Measurements from ENCODE around the gene EPB41L2.
"Not testable (repeated sequence)": the region's sequence is repeated elsewhere in the genome, so short reads cannot be mapped to it uniquely, and the experiment has no call there.

The EPB41L2 gene

GRCh38 chr6:131063028-131063763 is at the start of gene EPB41L2:
EPB41L2 (minus strand) TSS chr6:131063245; CDS start chr6:130956485, 106,760 bp downstream.
- peak within 1 kb of the TSS; percentile 38 for H3K9ac ChIP-seq (ENCODE audit: low read depth, low read length)

GRCh38 chr6:131112249-131112648 is 49.2 kb upstream of the EPB41L2 start:
- no peak overlapping the region for H3K9ac ChIP-seq (ENCODE audit: low read depth, low read length)

More at GRCh38 chr6:131063028-131063763, at the start of gene EPB41L2:
- Histone ChIP-seq H3K36me3 (ENCODE audit: control insufficient read depth, insufficient read depth, low read length) (no peaks in the 10 kb centered on the region), H3K4me1 (ENCODE audit: control insufficient read depth, insufficient read depth, low read length) (peaks cover 16% of the 10 kb centered on the region), H3K4me3 (ENCODE audit: low read depth, low read length) (peak within 1 kb of the TSS; percentile 89), H3K27me3 (ENCODE audit: control insufficient read depth, insufficient read depth, low read length) (peaks cover 36% of the 10 kb centered on the region), H3K9me3 (ENCODE audit: control insufficient read depth, insufficient read depth, low read length) (no peaks in the 10 kb centered on the region)

DNA sequence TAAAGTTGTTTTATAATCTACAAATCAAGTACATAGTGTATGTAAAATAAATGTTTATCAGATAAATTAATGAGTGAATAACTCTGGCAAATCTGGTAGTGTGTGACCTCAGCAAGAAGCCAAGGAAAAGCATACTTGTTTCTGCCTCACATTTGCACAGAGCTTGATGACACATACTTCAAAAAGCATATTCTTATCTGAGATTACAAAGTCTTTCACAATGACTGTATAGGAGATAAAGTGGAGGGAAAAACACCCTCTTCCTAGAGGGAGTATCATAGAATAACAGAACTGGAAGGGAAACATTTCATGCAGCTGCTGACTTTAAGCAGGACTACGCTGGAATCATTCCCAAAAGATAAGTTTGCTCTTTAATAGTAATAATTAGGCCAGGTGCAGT is 44.1 kb upstream of the EPB41L2 start:
- H3K27me3 ChIP-seq (ENCODE audit: control insufficient read depth, insufficient read depth, low read length) = no peaks in the 10 kb centered on the region
- no peaks in the 10 kb centered on the region for H3K36me3 ChIP-seq (ENCODE audit: control insufficient read depth, insufficient read depth, low read length)
- H3K9me3 ChIP-seq (ENCODE audit: control insufficient read depth, insufficient read depth, low read length) = no peaks in the 10 kb centered on the region
- no peaks in the 10 kb centered on the region for H3K4me1 ChIP-seq (ENCODE audit: control insufficient read depth, insufficient read depth, low read length)
- no peak overlapping the region for H3K4me3 ChIP-seq (ENCODE audit: low read depth, low read length)
- no peak overlapping the region for H3K9ac ChIP-seq (ENCODE audit: low read depth, low read length)

More at GRCh38 chr6:131112249-131112648, 49.2 kb upstream of the EPB41L2 start:
- Histone ChIP-seq H3K4me3 (ENCODE audit: low read depth, low read length) (no peak overlapping the region), H3K27me3 (ENCODE audit: control insufficient read depth, insufficient read depth, low read length) (no peaks in the 10 kb centered on the region), H3K4me1 (ENCODE audit: control insufficient read depth, insufficient read depth, low read length) (no peaks in the 10 kb centered on the region), H3K36me3 (ENCODE audit: control insufficient read depth, insufficient read depth, low read length) (no peaks in the 10 kb centered on the region), H3K9me3 (ENCODE audit: control insufficient read depth, insufficient read depth, low read length) (no peaks in the 10 kb centered on the region)

GRCh38 chr6:131103901-131104300 is 40.9 kb upstream of the EPB41L2 start:
- H3K9ac ChIP-seq (ENCODE audit: low read depth, low read length) = no peak overlapping the region
- H3K36me3 ChIP-seq (ENCODE audit: control insufficient read depth, insufficient read depth, low read length) = no peaks in the 10 kb centered on the region
- no peaks in the 10 kb centered on the region for H3K27me3 ChIP-seq (ENCODE audit: control insufficient read depth, insufficient read depth, low read length)
- H3K4me1 ChIP-seq (ENCODE audit: control insufficient read depth, insufficient read depth, low read length) = no peaks in the 10 kb centered on the region
- no peaks in the 10 kb centered on the region for H3K9me3 ChIP-seq (ENCODE audit: control insufficient read depth, insufficient read depth, low read length)
- no peak overlapping the region for H3K4me3 ChIP-seq (ENCODE audit: low read depth, low read length)

DNA sequence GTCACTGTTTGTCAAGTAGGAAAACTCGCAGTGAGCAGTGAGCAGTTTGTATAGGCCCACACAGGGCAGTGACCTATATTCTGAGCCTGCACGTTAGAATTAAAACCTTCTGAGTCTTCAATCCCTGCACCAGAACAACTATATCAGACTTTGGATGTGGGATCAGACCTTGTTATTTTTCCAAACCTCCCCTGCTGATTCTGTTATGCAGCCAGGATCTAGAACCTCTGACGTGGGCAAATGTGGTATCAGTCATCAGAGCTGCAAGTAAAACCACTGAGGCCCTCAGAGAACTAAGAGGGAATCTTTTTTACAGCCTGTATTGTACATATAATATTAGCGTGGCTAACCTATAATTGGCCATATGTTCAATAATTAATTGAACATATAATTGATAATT is 40.3 kb upstream of the EPB41L2 start:
- Histone ChIP-seq H3K9ac (ENCODE audit: low read depth, low read length) (no peak overlapping the region), H3K4me1 (ENCODE audit: control insufficient read depth, insufficient read depth, low read length) (no peaks in the 10 kb centered on the region), H3K36me3 (ENCODE audit: control insufficient read depth, insufficient read depth, low read length) (no peaks in the 10 kb centered on the region), H3K4me3 (ENCODE audit: low read depth, low read length) (no peak overlapping the region), H3K27me3 (ENCODE audit: control insufficient read depth, insufficient read depth, low read length) (no peaks in the 10 kb centered on the region), H3K9me3 (ENCODE audit: control insufficient read depth, insufficient read depth, low read length) (no peaks in the 10 kb centered on the region)

- Histone ChIP-seq H3K9me3 (ENCODE audit: control insufficient read depth, insufficient read depth, low read length) (no peaks in the 10 kb centered on the region), H3K36me3 (ENCODE audit: control insufficient read depth, insufficient read depth, low read length) (no peaks in the 10 kb centered on the region), H3K27me3 (ENCODE audit: control insufficient read depth, insufficient read depth, low read length) (no peaks in the 10 kb centered on the region), H3K9ac (ENCODE audit: low read depth, low read length) (no peak overlapping the region), H3K4me1 (ENCODE audit: control insufficient read depth, insufficient read depth, low read length) (no peaks in the 10 kb centered on the region), H3K4me3 (ENCODE audit: low read depth, low read length) (no peak overlapping the region)
These were observed 39.1 kb upstream of the EPB41L2 start for GRCh38 chr6:131101911-131102680.

DNA sequence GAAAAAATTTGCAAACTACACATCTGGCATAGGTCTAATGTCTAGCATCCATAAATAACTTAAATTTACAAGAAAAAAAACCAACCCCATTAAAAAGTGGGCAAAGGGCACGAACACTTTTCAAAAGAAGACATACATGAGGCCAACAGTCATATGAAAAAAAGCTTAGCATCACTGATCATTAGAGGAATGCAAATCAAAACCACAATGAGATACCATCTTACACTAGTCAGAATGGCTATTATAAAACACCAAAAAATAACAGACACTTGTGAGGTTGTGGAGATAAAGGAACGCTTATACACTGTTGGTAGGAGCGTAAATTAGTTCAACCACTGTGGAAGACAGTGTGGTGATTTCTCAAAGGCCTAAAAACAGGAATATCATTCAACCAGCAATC is 33.7 kb upstream of the EPB41L2 start:
- H3K4me1 ChIP-seq (ENCODE audit: control insufficient read depth, insufficient read depth, low read length) = no peaks in the 10 kb centered on the region
- H3K9ac ChIP-seq (ENCODE audit: low read depth, low read length) = no peak overlapping the region
- no peaks in the 10 kb centered on the region for H3K27me3 ChIP-seq (ENCODE audit: control insufficient read depth, insufficient read depth, low read length)
- no peaks in the 10 kb centered on the region for H3K36me3 ChIP-seq (ENCODE audit: control insufficient read depth, insufficient read depth, low read length)
- no peaks in the 10 kb centered on the region for H3K9me3 ChIP-seq (ENCODE audit: control insufficient read depth, insufficient read depth, low read length)
- no peak overlapping the region for H3K4me3 ChIP-seq (ENCODE audit: low read depth, low read length)

- no peak overlapping the region for H3K4me3 ChIP-seq (ENCODE audit: low read depth, low read length)
These were observed 30.3 kb upstream of the EPB41L2 start for GRCh38 chr6:131093334-131093733.

GRCh38 chr6:131091944-131092343 is 28.9 kb upstream of the EPB41L2 start:
- H3K4me3 ChIP-seq (ENCODE audit: low read depth, low read length); H3K36me3 ChIP-seq (ENCODE audit: control insufficient read depth, insufficient read depth, low read length); H3K27me3 ChIP-seq (ENCODE audit: control insufficient read depth, insufficient read depth, low read length); H3K9ac ChIP-seq (ENCODE audit: low read depth, low read length); H3K4me1 ChIP-seq (ENCODE audit: control insufficient read depth, insufficient read depth, low read length); H3K9me3 ChIP-seq (ENCODE audit: control insufficient read depth, insufficient read depth, low read length): not testable (repeated sequence)

More at GRCh38 chr6:131093334-131093733, 30.3 kb upstream of the EPB41L2 start:
- Histone ChIP-seq H3K9ac (ENCODE audit: low read depth, low read length) (no peak overlapping the region), H3K4me1 (ENCODE audit: control insufficient read depth, insufficient read depth, low read length) (no peaks in the 10 kb centered on the region), H3K27me3 (ENCODE audit: control insufficient read depth, insufficient read depth, low read length) (no peaks in the 10 kb centered on the region), H3K36me3 (ENCODE audit: control insufficient read depth, insufficient read depth, low read length) (no peaks in the 10 kb centered on the region), H3K9me3 (ENCODE audit: control insufficient read depth, insufficient read depth, low read length) (no peaks in the 10 kb centered on the region)

DNA sequence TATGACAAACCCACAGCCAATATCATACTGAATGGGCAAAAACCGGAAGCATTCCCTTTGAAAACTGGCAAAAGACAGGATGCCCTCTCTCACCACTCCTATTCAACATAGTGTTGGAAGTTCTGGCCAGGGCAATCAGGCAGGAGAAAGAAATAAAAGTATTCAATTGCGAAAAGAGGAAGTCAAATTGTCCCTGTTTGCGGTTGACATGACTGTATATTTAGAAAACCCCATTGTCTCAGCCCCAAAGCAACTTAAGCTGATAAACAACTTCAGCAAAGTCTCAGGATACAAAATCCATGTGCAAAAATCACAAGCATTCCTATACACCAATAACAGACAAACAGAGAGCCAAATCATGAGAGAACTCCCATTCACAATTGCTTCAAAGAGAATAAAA is 27.3 kb upstream of the EPB41L2 start:
- H3K9ac ChIP-seq (ENCODE audit: low read depth, low read length); H3K4me1 ChIP-seq (ENCODE audit: control insufficient read depth, insufficient read depth, low read length); H3K4me3 ChIP-seq (ENCODE audit: low read depth, low read length); H3K36me3 ChIP-seq (ENCODE audit: control insufficient read depth, insufficient read depth, low read length); H3K27me3 ChIP-seq (ENCODE audit: control insufficient read depth, insufficient read depth, low read length); H3K9me3 ChIP-seq (ENCODE audit: control insufficient read depth, insufficient read depth, low read length): not testable (repeated sequence)

- Histone ChIP-seq H3K9ac (ENCODE audit: low read depth, low read length) (no peak overlapping the region), H3K36me3 (ENCODE audit: control insufficient read depth, insufficient read depth, low read length) (no peaks in the 10 kb centered on the region), H3K9me3 (ENCODE audit: control insufficient read depth, insufficient read depth, low read length) (peaks cover 5% of the 10 kb centered on the region), H3K27me3 (ENCODE audit: control insufficient read depth, insufficient read depth, low read length) (no peaks in the 10 kb centered on the region), H3K4me1 (ENCODE audit: control insufficient read depth, insufficient read depth, low read length) (no peaks in the 10 kb centered on the region), H3K4me3 (ENCODE audit: low read depth, low read length) (no peak overlapping the region)
These were observed 21.9 kb upstream of the EPB41L2 start for GRCh38 chr6:131084982-131085381.

- peaks cover 5% of the 10 kb centered on the region for H3K9me3 ChIP-seq (ENCODE audit: control insufficient read depth, insufficient read depth, low read length)
- no peaks in the 10 kb centered on the region for H3K27me3 ChIP-seq (ENCODE audit: control insufficient read depth, insufficient read depth, low read length)
- no peaks in the 10 kb centered on the region for H3K4me1 ChIP-seq (ENCODE audit: control insufficient read depth, insufficient read depth, low read length)
- H3K4me3 ChIP-seq (ENCODE audit: low read depth, low read length) = no peak overlapping the region
- H3K9ac ChIP-seq (ENCODE audit: low read depth, low read length) = no peak overlapping the region
- H3K36me3 ChIP-seq (ENCODE audit: control insufficient read depth, insufficient read depth, low read length) = no peaks in the 10 kb centered on the region
These were observed 20.6 kb upstream of the EPB41L2 start for GRCh38 chr6:131083687-131084086.
